Parathyroid adenoma (tissue), 2 donors: Measurements from ENCODE around the gene RALGAPA2.

Experiments
- H2AFZ ChIP-seq: fragments of 300-600 bp; sonication (generic); one replicate; pipeline ENCODE4 v1.7.0; 2017; ENCODE audit warnings: antibody characterized with exemption, mild to moderate bottlenecking
- H3K27ac ChIP-seq: fragments of 300-600 bp; sonication (generic); one replicate; pipeline ENCODE4 v1.7.0; 2017
- H3K27me3 ChIP-seq: fragments of 300-600 bp; sonication (generic); one replicate; pipeline ENCODE4 v1.7.0; 2017; ENCODE audit warnings: low read length; ENCODE audit not compliant: control insufficient read depth, insufficient read depth
- H3K36me3 ChIP-seq: fragments of 300-600 bp; sonication (generic); one replicate; pipeline ENCODE4 v1.7.0; 2017; ENCODE audit warnings: low read length; ENCODE audit not compliant: control insufficient read depth, insufficient read depth
- H3K4me1 ChIP-seq: fragments of 300-600 bp; sonication (generic); one replicate; pipeline ENCODE4 v1.7.0; 2017; ENCODE audit warnings: control low read depth
- H3K4me2 ChIP-seq: fragments of 300-600 bp; sonication (generic); one replicate; pipeline ENCODE4 v1.7.0; 2017; ENCODE audit warnings: low read length
- H3K4me3 ChIP-seq: fragments of 300-600 bp; sonication (generic); one replicate; pipeline ENCODE4 v1.7.0; 2017; ENCODE audit warnings: low read depth, low read length
- H3K79me2 ChIP-seq: fragments of 300-600 bp; sonication (generic); one replicate; pipeline ENCODE4 v1.7.0; 2017; ENCODE audit warnings: control low read depth
- H3K9ac ChIP-seq: fragments of 300-600 bp; sonication (generic); one replicate; pipeline ENCODE4 v1.7.0; 2017; ENCODE audit warnings: mild to moderate bottlenecking
- H3K9me3 ChIP-seq: fragments of 300-600 bp; sonication (generic); one replicate; pipeline ENCODE4 v1.7.0; 2017; ENCODE audit warnings: low read length; ENCODE audit not compliant: control insufficient read depth
- CTCF ChIP-seq: fragments of 300-600 bp; sonication (generic); IDR thresholded peaks from one replicate; pipeline ENCODE4 v1.7.0; 2017; ENCODE audit warnings: antibody characterized with exemption, mild to moderate bottlenecking
- donor health status: primary hyperparathyroidism.

Gene RALGAPA2

GRCh38 chr20:20363799-20364592, 348.4 kb downstream of the RALGAPA2 start:
- Histone ChIP-seq H3K4me3 (no peak overlapping the region), H3K4me2 (no peak overlapping the region), H3K27ac (no peak overlapping the region), H3K9me3 (no peaks in the 10 kb centered on the region), H3K4me1 (no peaks in the 10 kb centered on the region), H3K36me3 (no peaks in the 10 kb centered on the region), H3K9ac (no peak overlapping the region), H3K79me2 (no peaks in the 10 kb centered on the region), H2AFZ (no peak overlapping the region), H3K27me3 (peaks cover 2% of the 10 kb centered on the region)
- no peak for TF ChIP-seq CTCF

- no peaks in the 10 kb centered on the region for H3K4me1 ChIP-seq
- H3K4me2 ChIP-seq: no peak overlapping the region
- no peak overlapping the region for H3K4me3 ChIP-seq
- H3K9ac ChIP-seq: no peak overlapping the region
- H3K27me3 ChIP-seq: peaks cover 2% of the 10 kb centered on the region
- TF ChIP-seq CTCF: no peak
- H3K27ac ChIP-seq: no peak overlapping the region
- H2AFZ ChIP-seq: no peak overlapping the region
- H3K36me3 ChIP-seq: no peaks in the 10 kb centered on the region
- no peaks in the 10 kb centered on the region for H3K79me2 ChIP-seq
- no peaks in the 10 kb centered on the region for H3K9me3 ChIP-seq
Observed at GRCh38 chr20:20363434-20363798, 349.0 kb downstream of the RALGAPA2 start.

GRCh38 chr20:20362774-20363433, 349.5 kb downstream of the RALGAPA2 start:
- Histone ChIP-seq H3K27me3 (peaks cover 2% of the 10 kb centered on the region), H3K9ac (no peak overlapping the region), H3K79me2 (no peaks in the 10 kb centered on the region), H3K27ac (no peak overlapping the region), H2AFZ (no peak overlapping the region), H3K9me3 (no peaks in the 10 kb centered on the region), H3K4me3 (no peak overlapping the region), H3K36me3 (no peaks in the 10 kb centered on the region), H3K4me1 (no peaks in the 10 kb centered on the region), H3K4me2 (no peak overlapping the region)
- TF ChIP-seq CTCF: no peak

GRCh38 chr20:20360464-20360863, 352.0 kb downstream of the RALGAPA2 start:
- H3K4me2 ChIP-seq: no peak overlapping the region
- no peak overlapping the region for H3K9ac ChIP-seq
- H3K36me3 ChIP-seq: no peaks in the 10 kb centered on the region
- peaks cover 2% of the 10 kb centered on the region for H3K27me3 ChIP-seq
- no peak overlapping the region for H3K27ac ChIP-seq
- no peaks in the 10 kb centered on the region for H3K79me2 ChIP-seq
- no peaks in the 10 kb centered on the region for H3K4me1 ChIP-seq
- no peak overlapping the region for H3K4me3 ChIP-seq
- H2AFZ ChIP-seq: peak overlapping the region; percentile 59
- H3K9me3 ChIP-seq: no peaks in the 10 kb centered on the region
- peak; percentile 64 for TF ChIP-seq CTCF
